Activated naive CD4-positive, alpha-beta T cell treated with anti-CD3 and anti-CD28 coated beads for 36 hours (primary cell): ENCODE results near the gene GCNA. TPM values are rescaled to one million over a fixed set of nuclear protein-coding genes. Genes with fewer than 3 reads are reported as not detected.
"Not testable (repeated sequence)": the region's sequence is repeated elsewhere in the genome, so short reads cannot be mapped to it uniquely, and the experiment has no call there.

Experiments used
- CTCF ChIA-PET: fragments of 350-600 bp; sonication (Branson Sonifier 250); formaldehyde crosslinking; loops from one replicate; lab custom pipeline; 2021; ENCODE audit warnings: antibody characterized with exemption; lab: Charles Lee
- DNase-seq: peaks from one replicate; pipeline ENCODE4 v3.0.0-alpha.2; 2020
- H3K27ac Mint-ChIP-seq: one replicate; pipeline ENCODE4 v1.8.0; 2021; ENCODE audit warnings: mild to moderate bottlenecking, mixed read lengths
- H3K27me3 Mint-ChIP-seq: one replicate; pipeline ENCODE4 v1.8.0; 2021; ENCODE audit warnings: low read depth, mixed read lengths
- H3K36me3 Mint-ChIP-seq: one replicate; pipeline ENCODE4 v1.8.0; 2021; ENCODE audit warnings: low read depth, mixed read lengths
- H3K4me1 Mint-ChIP-seq: one replicate; pipeline ENCODE4 v1.8.0; 2021; ENCODE audit warnings: low read depth, mixed read lengths
- H3K4me3 Mint-ChIP-seq: one replicate; pipeline ENCODE4 v1.8.0; 2021; ENCODE audit warnings: mild to moderate bottlenecking, moderate library complexity, mixed read lengths
- H3K9me3 Mint-ChIP-seq: one replicate; pipeline ENCODE4 v1.8.0; 2021; ENCODE audit warnings: mixed read lengths
- intact Hi-C: fragments of 100-400 bp; cut with micrococcal nuclease; formaldehyde crosslinking; loops from one replicate; pipeline ENCODE4 v1.15.1; 2023
- total RNA-seq, 2 experiments: library from RNA; stranded (reverse); gene quantifications; one replicate each; pipeline ENCODE4 v1.2.3, GENCODE V29; 2021

Gene GCNA
- total RNA-seq, 2 experiments from 2014 or later: 2.8 to 2.9 TPM

GRCh38 chrX:71634366-71634765, 56.1 kb downstream of the GCNA start:
- DNase-seq: no peak
- Mint-ChIP-seq H3K4me3 (no peak overlapping the region), H3K9me3 (no peaks in the 10 kb centered on the region), H3K36me3 (no peaks in the 10 kb centered on the region), H3K27me3 (no peaks in the 10 kb centered on the region), H3K4me1 (peaks cover 13% of the 10 kb centered on the region), H3K27ac (no peak overlapping the region)
- intact Hi-C loops: no loop called here
- CTCF ChIA-PET: no interaction called here

DNA sequence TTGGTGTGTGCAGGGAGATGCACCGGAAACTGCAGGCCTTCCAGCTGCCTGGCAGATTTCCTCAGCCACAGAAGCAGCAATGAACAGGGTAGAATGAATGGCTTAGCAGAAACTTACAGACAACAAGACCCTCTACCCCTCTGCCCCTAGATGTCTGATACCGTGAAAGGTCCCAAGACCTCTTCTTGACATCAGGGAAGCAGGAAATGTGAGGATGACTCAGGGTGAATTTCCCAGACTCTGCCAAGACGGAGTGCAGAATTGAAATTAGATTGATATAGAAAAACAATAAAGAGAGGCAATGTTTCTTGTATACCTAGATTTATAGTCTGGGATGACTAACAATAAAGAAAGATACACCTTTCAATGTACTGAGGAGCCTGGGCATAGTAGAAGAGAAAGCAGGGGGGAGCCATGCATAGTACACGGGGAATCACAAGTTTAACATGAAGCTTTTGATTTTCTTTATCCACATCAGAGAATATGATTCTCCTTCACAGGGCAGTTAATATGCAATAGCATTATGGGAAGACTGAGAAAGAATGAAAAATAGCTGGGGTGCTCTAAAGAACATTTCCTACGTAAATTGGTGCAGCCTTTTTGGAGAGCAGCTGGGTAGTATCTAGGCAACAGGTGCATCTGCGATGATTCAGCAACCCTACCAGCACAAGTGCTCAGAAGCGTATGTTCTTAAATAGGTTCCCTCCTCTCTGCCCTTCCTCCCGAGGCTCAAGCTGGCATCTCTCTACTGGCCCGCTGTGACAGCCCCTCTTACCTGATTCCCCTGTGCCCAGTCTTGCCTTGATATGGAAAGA, 58.4 kb downstream of the GCNA start:
- H3K27ac Mint-ChIP-seq: peak overlapping the region; percentile 61
- peak; percentile 27 for DNase-seq
- H3K9me3 Mint-ChIP-seq: no peaks in the 10 kb centered on the region
- H3K4me1 Mint-ChIP-seq: peaks cover 17% of the 10 kb centered on the region
- CTCF ChIA-PET: interaction anchor here (1.2 kb wide), 1 partner anchor 14 kb away, joined by 9 read pairs; no protein-coding TSS in a partner anchor
- intact Hi-C loops: loop anchor here (5.0 kb wide), 1 partner anchor 104 kb away; the partner anchor contains the start of gene OGT
- no peaks in the 10 kb centered on the region for H3K27me3 Mint-ChIP-seq
- no peaks in the 10 kb centered on the region for H3K36me3 Mint-ChIP-seq
- no peak overlapping the region for H3K4me3 Mint-ChIP-seq

- intact Hi-C loops: loop anchor here (5.0 kb wide), 1 partner anchor 105 kb away; the partner anchor contains the start of gene OGT
- H3K9me3 Mint-ChIP-seq: no peaks in the 10 kb centered on the region
- H3K27me3 Mint-ChIP-seq: no peaks in the 10 kb centered on the region
- DNase-seq: no peak
- H3K36me3 Mint-ChIP-seq: no peaks in the 10 kb centered on the region
- CTCF ChIA-PET: interaction anchor here (1.1 to 1.2 kb wide), 2 partner anchors 14 to 15 kb away, joined by 3 to 9 read pairs; no protein-coding TSS in a partner anchor
- H3K4me1 Mint-ChIP-seq: peaks cover 17% of the 10 kb centered on the region
- peak overlapping the region; percentile 15 for H3K27ac Mint-ChIP-seq
- H3K4me3 Mint-ChIP-seq: no peak overlapping the region
Observed at GRCh38 chrX:71637253-71637618, 59.0 kb downstream of the GCNA start.

DNA sequence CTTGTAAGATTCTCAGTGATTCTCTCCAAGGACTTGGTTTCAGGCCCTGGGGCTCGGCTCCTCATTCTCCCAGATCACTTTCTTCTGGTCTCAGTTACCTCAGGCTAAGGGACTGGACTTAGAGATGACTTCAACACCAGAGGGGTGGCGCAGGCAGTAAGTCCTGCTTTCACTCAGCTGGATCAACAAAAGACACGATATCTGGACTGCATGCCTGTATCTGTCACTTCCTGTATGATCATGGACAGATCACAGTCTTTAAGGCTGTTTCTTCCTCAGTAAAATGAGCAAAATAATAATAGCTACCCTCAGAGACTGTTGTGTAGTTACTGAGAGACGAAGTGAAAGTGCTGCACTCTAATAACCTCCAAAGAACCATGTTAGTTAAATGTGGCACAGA, 59.6 kb downstream of the GCNA start:
- Mint-ChIP-seq H3K9me3 (no peaks in the 10 kb centered on the region), H3K4me1 (peaks cover 17% of the 10 kb centered on the region), H3K27ac (no peak overlapping the region), H3K27me3 (no peaks in the 10 kb centered on the region), H3K4me3 (no peak overlapping the region), H3K36me3 (no peaks in the 10 kb centered on the region)
- DNase-seq: no peak
- CTCF ChIA-PET: interaction anchor here (1.1 kb wide), 1 partner anchor 15 kb away, joined by 3 read pairs; no protein-coding TSS in a partner anchor
- intact Hi-C loops: loop anchor here (1.0 to 5.0 kb wide), 2 partner anchors 16 to 106 kb away; partner anchors contain the start of gene OGT

GRCh38 chrX:71638409-71638808, 60.2 kb downstream of the GCNA start:
- DNase-seq: no peak
- Mint-ChIP-seq H3K27ac (no peak overlapping the region), H3K27me3 (no peaks in the 10 kb centered on the region), H3K36me3 (no peaks in the 10 kb centered on the region), H3K4me3 (no peak overlapping the region), H3K4me1 (peaks cover 17% of the 10 kb centered on the region), H3K9me3 (no peaks in the 10 kb centered on the region)
- CTCF ChIA-PET: interaction anchor here (0.7 to 1.1 kb wide), 2 partner anchors 15 to 107 kb away, joined by 3 read pairs; no protein-coding TSS in a partner anchor
- intact Hi-C loops: loop anchor here (1.0 to 5.0 kb wide), 2 partner anchors 16 to 106 kb away; partner anchors contain the start of gene OGT

GRCh38 chrX:71640002-71640401, 61.8 kb downstream of the GCNA start:
- CTCF ChIA-PET: interaction anchor here (0.6 kb wide), 1 partner anchor 76 kb away, joined by 3 read pairs; no protein-coding TSS in a partner anchor
- no peak overlapping the region for H3K27ac Mint-ChIP-seq
- H3K27me3 Mint-ChIP-seq: no peaks in the 10 kb centered on the region

DNA sequence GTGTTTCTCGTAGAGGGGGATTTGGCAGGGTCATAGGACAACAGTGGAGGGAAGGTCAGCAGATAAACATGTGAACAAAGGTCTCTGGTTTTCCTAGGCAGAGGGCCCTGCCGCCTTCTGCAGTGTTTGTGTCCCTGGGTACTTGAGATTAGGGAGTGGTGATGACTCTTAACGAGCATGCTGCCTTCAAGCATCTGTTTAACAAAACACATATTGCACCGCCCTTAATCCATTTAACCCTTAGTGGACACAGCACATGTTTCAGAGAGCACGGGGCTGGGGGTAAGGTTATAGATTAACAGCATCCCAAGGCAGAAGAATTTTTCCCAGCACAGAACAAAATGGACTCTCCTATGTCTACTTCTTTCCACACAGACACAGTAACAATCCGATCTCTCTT, 66.2 kb downstream of the GCNA start:
- CTCF ChIA-PET, H3K4me1 Mint-ChIP-seq, H3K36me3 Mint-ChIP-seq, H3K9me3 Mint-ChIP-seq, intact Hi-C loops, DNase-seq, H3K27me3 Mint-ChIP-seq, H3K27ac Mint-ChIP-seq, H3K4me3 Mint-ChIP-seq: not testable (repeated sequence)

More at GRCh38 chrX:71640002-71640401, 61.8 kb downstream of the GCNA start:
- intact Hi-C loops: no loop called here
- Mint-ChIP-seq H3K4me3 (no peak overlapping the region), H3K9me3 (no peaks in the 10 kb centered on the region), H3K36me3 (no peaks in the 10 kb centered on the region), H3K4me1 (peaks cover 17% of the 10 kb centered on the region)
- no peak for DNase-seq

GRCh38 chrX:71650333-71650969, 72.2 kb downstream of the GCNA start:
- H3K4me1 Mint-ChIP-seq: peaks cover 10% of the 10 kb centered on the region
- H3K4me3 Mint-ChIP-seq: no peak overlapping the region
- no peak overlapping the region for H3K27ac Mint-ChIP-seq
- no peaks in the 10 kb centered on the region for H3K27me3 Mint-ChIP-seq
- CTCF ChIA-PET: interaction anchor here (0.6 to 3.2 kb wide), 3 partner anchors 31 to 192 kb away, joined by 3 to 14 read pairs (median 3); partner anchors contain the start of gene CXCR3
- DNase-seq: peak; percentile 62
- H3K9me3 Mint-ChIP-seq: no peaks in the 10 kb centered on the region
- no peaks in the 10 kb centered on the region for H3K36me3 Mint-ChIP-seq
- intact Hi-C loops: loop anchor here (1.0 to 5.0 kb wide), 5 partner anchors 31 to 283 kb away; partner anchors contain the start of gene TAF1

DNA sequence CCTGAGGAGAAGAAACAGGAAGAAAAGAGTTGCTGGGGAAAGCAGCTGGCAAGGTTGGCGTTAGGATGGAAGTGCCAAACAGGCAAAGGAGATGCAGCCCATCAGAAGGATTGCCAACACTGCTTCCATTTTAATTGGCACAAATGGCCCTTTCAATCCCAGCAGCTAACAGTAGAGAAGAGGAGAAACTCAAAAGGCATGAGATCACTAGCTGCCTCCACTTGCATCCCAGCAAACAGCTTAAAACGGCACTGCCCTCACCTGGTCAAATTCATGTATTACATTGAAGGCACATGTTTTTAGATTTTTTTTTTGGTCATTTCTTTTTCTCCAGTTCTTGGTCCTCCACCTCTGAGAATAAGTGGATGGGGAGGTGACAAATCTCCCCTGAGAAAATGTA, 74.2 kb downstream of the GCNA start:
- Mint-ChIP-seq H3K9me3 (no peaks in the 10 kb centered on the region), H3K27ac (no peak overlapping the region), H3K36me3 (no peaks in the 10 kb centered on the region), H3K4me1 (peaks cover 10% of the 10 kb centered on the region), H3K27me3 (no peaks in the 10 kb centered on the region), H3K4me3 (no peak overlapping the region)
- DNase-seq: peak; percentile 78
- CTCF ChIA-PET: interaction anchor here (0.7 to 1.4 kb wide), 9 partner anchors 10 to 100 kb away, joined by 3 to 6 read pairs (median 4); partner anchors contain the start of gene CXCR3
- intact Hi-C loops: loop anchor here (1.0 to 5.0 kb wide), 5 partner anchors 80 to 682 kb away; partner anchors contain the start of gene TAF1

GRCh38 chrX:71653344-71653743, 75.1 kb downstream of the GCNA start:
- peaks cover 10% of the 10 kb centered on the region for H3K4me1 Mint-ChIP-seq
- H3K4me3 Mint-ChIP-seq: no peak overlapping the region
- DNase-seq: no peak
- H3K27ac Mint-ChIP-seq: no peak overlapping the region
- H3K36me3 Mint-ChIP-seq: no peaks in the 10 kb centered on the region
- intact Hi-C loops: loop anchor here (2.0 to 5.0 kb wide), 4 partner anchors 81 to 683 kb away; partner anchors contain the start of gene TAF1
- H3K27me3 Mint-ChIP-seq: no peaks in the 10 kb centered on the region
- CTCF ChIA-PET: no interaction called here
- H3K9me3 Mint-ChIP-seq: no peaks in the 10 kb centered on the region

GRCh38 chrX:71657267-71657666, 79.0 kb downstream of the GCNA start:
- Mint-ChIP-seq H3K27me3 (peaks cover 2% of the 10 kb centered on the region), H3K27ac (no peak overlapping the region), H3K9me3 (no peaks in the 10 kb centered on the region), H3K4me1 (peaks cover 11% of the 10 kb centered on the region), H3K36me3 (no peaks in the 10 kb centered on the region), H3K4me3 (no peak overlapping the region)
- intact Hi-C loops: no loop called here
- CTCF ChIA-PET: no interaction called here
- DNase-seq: no peak

DNA sequence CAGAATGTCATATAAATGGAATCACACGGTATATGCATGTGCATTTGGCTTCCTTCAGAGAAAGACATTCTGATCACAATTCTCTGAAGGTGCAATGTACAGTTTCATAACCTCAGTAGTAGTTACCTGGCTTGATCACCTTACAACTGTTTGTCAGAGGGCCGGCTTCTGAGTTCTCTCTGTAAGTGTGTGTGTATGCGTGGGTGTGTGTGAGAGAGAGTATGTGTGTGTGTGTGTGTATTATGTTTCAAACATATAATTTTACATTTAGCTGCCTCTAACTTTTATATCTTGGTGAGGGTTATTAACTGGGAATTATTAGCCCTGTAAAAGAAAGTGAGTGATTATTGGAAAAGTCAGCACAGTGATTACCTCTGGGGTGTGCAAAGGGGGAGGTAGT, 81.1 kb downstream of the GCNA start:
- Mint-ChIP-seq H3K9me3 (no peaks in the 10 kb centered on the region), H3K36me3 (no peaks in the 10 kb centered on the region), H3K4me3 (no peak overlapping the region), H3K27ac (no peak overlapping the region), H3K27me3 (peaks cover 2% of the 10 kb centered on the region), H3K4me1 (peaks cover 28% of the 10 kb centered on the region)
- intact Hi-C loops: no loop called here
- DNase-seq: no peak
- CTCF ChIA-PET: no interaction called here
